H1 (cell line): Measurements from ENCODE around the gene ATL3. TPM values are rescaled to one million over a fixed set of nuclear protein-coding genes. Genes with fewer than 3 reads are reported as not detected.

ENCODE experiments used
- ATF2 ChIP-seq: IDR thresholded peaks from 2 replicates; pipeline ENCODE4 v1.6.1; 2012; ENCODE audit warnings: low read length, inconsistent platforms
- SIX5 ChIP-seq: IDR thresholded peaks from 2 replicates; pipeline ENCODE4 v1.6.1; 2011; ENCODE audit warnings: mild to moderate bottlenecking, low read depth, low read length
- polyA plus RNA-seq, 7 experiments: library from polyadenylated mRNA; depleted of rRNA in 3 of 7; stranded (reverse) in 5 of 7; unstranded in 2 of 7; fragments of >200 nt in 5 of 7; fragments of 200-250 nt in 2 of 7; gene quantifications; 1 replicate in 5 of 7; 2 replicates in 1 of 7; 4 replicates in 1 of 7; pipeline versions ENCODE4 v1.2.1 to v1.2.3, GENCODE V29; 2011 to 2013; ENCODE audit warnings: missing spikeins in 2 of 7, mixed read lengths in 2 of 7
- total RNA-seq: library from RNA; stranded (reverse); fragmentation: NEBNext Ultra II Directional; extraction: Animal tissue kit (Norgen Biotek cat#: 25700); gene quantifications from 2 replicates; pipeline ENCODE4 v1.2.1, GENCODE V29; 2021

Gene ATL3
- total and polyA plus RNA-seq, 2 of the 8 experiments (the other 6 are each of a cell fraction or from before 2014, with no cell fraction given), result 7.8 to 24.5 TPM

- TF ChIP-seq ATF2 (no peak), SIX5 (peak; percentile 89)
- TF ChIP-seq, all 59 proteins: peak for 25
These were observed at the start of gene ATL3 (continued) for GRCh38 chr11:63671322-63672155.
